Vagina (tissue), 2 donors: ENCODE measurements around the gene PKP4. TPM values are rescaled to one million over a fixed set of nuclear protein-coding genes. Genes with fewer than 3 reads are reported as not detected.

ENCODE experiments used
- DNase-seq, 2 donors: peaks; one replicate each; pipeline ENCODE4 v3.0.0-alpha.2; 2017; ENCODE audit errors: extremely low spot score in 2 of 2
- H3K27ac ChIP-seq: fragments of 200-600 bp; sonication (generic); one replicate; pipeline ENCODE4 v1.5.1; 2019
- H3K27me3 ChIP-seq: fragments of 200-600 bp; sonication (generic); one replicate; pipeline ENCODE4 v1.5.1; 2019
- H3K36me3 ChIP-seq, 2 donors: fragments of 200-600 bp; sonication (generic); one replicate each; pipeline ENCODE4 v1.5.1; 2017 to 2019
- H3K4me1 ChIP-seq: fragments of 200-600 bp; sonication (generic); one replicate; pipeline ENCODE4 v1.5.1; 2019
- H3K4me3 ChIP-seq, 2 donors: fragments of 200-600 bp; sonication (generic); 1 replicate in 1 of 2; 2 replicates in 1 of 2; pipeline ENCODE4 v1.5.1; 2016 to 2019
- H3K9me3 ChIP-seq: fragments of 200-600 bp; sonication (generic); one replicate; pipeline ENCODE4 v1.5.1; 2019
- CTCF ChIP-seq, 3 experiments: fragments of 450-650 bp in 2 of 3; fragments of 200-600 bp in 1 of 3; sonication (generic) in 1 of 3; IDR thresholded peaks; one replicate each; pipeline ENCODE4 v1.5.1; 2017 to 2019; ENCODE audit warnings: antibody characterized with exemption in 3 of 3, mild to moderate bottlenecking in 2 of 3, moderate library complexity in 2 of 3
- POLR2A ChIP-seq, 2 donors: fragments of 450-650 bp; IDR thresholded peaks; one replicate each; pipeline ENCODE4 v1.6.1; 2017; ENCODE audit warnings: antibody characterized with exemption in 2 of 2, mild to moderate bottlenecking in 2 of 2, moderate library complexity in 2 of 2
- POLR2AphosphoS5 ChIP-seq, 2 donors: sonication (generic); formaldehyde crosslinking; IDR thresholded peaks; one replicate each; pipeline ENCODE4 v1.9.0; 2017; ENCODE audit warnings: antibody characterized with exemption in 2 of 2, mild to moderate bottlenecking in 2 of 2, low read depth in 1 of 2; ENCODE audit not compliant: insufficient read depth in 1 of 2
- intact Hi-C: fragments of 100-400 bp; cut with DNase I; formaldehyde crosslinking; loops from one replicate; pipeline ENCODE4 v1.15.1; 2023
- total RNA-seq: library from RNA; depleted of rRNA; stranded (reverse); fragments of >200 nt; gene quantifications from one replicate; pipeline ENCODE4 v1.2.3, GENCODE V29; 2016

The PKP4 gene
- total RNA-seq, 1 donor from 2014 or later = 71.5 TPM

- Histone ChIP-seq H3K27ac (no peak overlapping the region), H3K9me3 (no peaks in the 10 kb centered on the region), H3K4me1 (peaks cover 15% of the 10 kb centered on the region), H3K36me3 (no peaks in the 10 kb centered on the region), H3K27me3 (no peaks in the 10 kb centered on the region), H3K4me3 (no peak overlapping the region)
- TF ChIP-seq POLR2A (IDR thresholded peaks at IDR 0.05) (no peak), POLR2AphosphoS5 (IDR thresholded peaks at IDR 0.05; ENCODE audit: insufficient read depth in 1 of 2, low read depth in 1 of 2) (peak in 1 of 2 donors; percentile 65), CTCF (IDR thresholded peaks at IDR 0.05) (no peak)
- intact Hi-C loops = no loop called here
- DNase-seq = no peak
Measured at GRCh38 chr2:158539176-158540005, 82.6 kb downstream of the PKP4 start.

- Histone ChIP-seq H3K27ac (no peak overlapping the region), H3K9me3 (no peaks in the 10 kb centered on the region), H3K4me3 (no peak overlapping the region), H3K4me1 (peaks cover 15% of the 10 kb centered on the region), H3K27me3 (no peaks in the 10 kb centered on the region), H3K36me3 (no peaks in the 10 kb centered on the region)
- TF ChIP-seq POLR2AphosphoS5 (IDR thresholded peaks at IDR 0.05; ENCODE audit: insufficient read depth in 1 of 2, low read depth in 1 of 2) = no peak
- no peak for TF ChIP-seq CTCF (IDR thresholded peaks at IDR 0.05)
- TF ChIP-seq POLR2A (IDR thresholded peaks at IDR 0.05) = no peak
- intact Hi-C loops = no loop called here
- no peak for DNase-seq
Measured at GRCh38 chr2:158542577-158542976, 85.8 kb downstream of the PKP4 start.

- intact Hi-C loops = no loop called here
Measured at GRCh38 chr2:158543957-158544356, 87.2 kb downstream of the PKP4 start.

GRCh38 chr2:158544998-158545397 lies 88.2 kb downstream of the PKP4 start:
- H3K27ac ChIP-seq = no peak overlapping the region
- H3K36me3 ChIP-seq = peaks cover 0 to 8% of the 10 kb centered on the region in 2 donors
- no peak overlapping the region for H3K4me3 ChIP-seq
- H3K27me3 ChIP-seq = no peaks in the 10 kb centered on the region
- no peaks in the 10 kb centered on the region for H3K9me3 ChIP-seq
- intact Hi-C loops = no loop called here
- TF ChIP-seq POLR2A (IDR thresholded peaks at IDR 0.05) = no peak
- no peak for TF ChIP-seq POLR2AphosphoS5 (IDR thresholded peaks at IDR 0.05; ENCODE audit: insufficient read depth in 1 of 2, low read depth in 1 of 2)
- no peak for TF ChIP-seq CTCF (IDR thresholded peaks at IDR 0.05)
- H3K4me1 ChIP-seq = peaks cover under 1% of the 10 kb centered on the region
- DNase-seq = no peak

More at GRCh38 chr2:158543957-158544356, 87.2 kb downstream of the PKP4 start:
- TF ChIP-seq POLR2A (IDR thresholded peaks at IDR 0.05) (no peak), POLR2AphosphoS5 (IDR thresholded peaks at IDR 0.05; ENCODE audit: insufficient read depth in 1 of 2, low read depth in 1 of 2) (no peak), CTCF (IDR thresholded peaks at IDR 0.05) (no peak)
- Histone ChIP-seq H3K9me3 (no peaks in the 10 kb centered on the region), H3K36me3 (peaks cover 0 to 6% of the 10 kb centered on the region in 2 donors), H3K27me3 (no peaks in the 10 kb centered on the region), H3K4me3 (no peak overlapping the region), H3K4me1 (peaks cover 10% of the 10 kb centered on the region), H3K27ac (no peak overlapping the region)
- no peak for DNase-seq
